GF-D8 (cell line): ENCODE results near the gene SNX27.
"Not testable (repeated sequence)": the region's sequence is repeated elsewhere in the genome, so short reads cannot be mapped to it uniquely, and the experiment has no call there.

ENCODE experiments used
- DNase-seq: peaks from one replicate; lab custom pipeline; 2025; lab: John Stamatoyannopoulos, UW

The SNX27 gene

DNA sequence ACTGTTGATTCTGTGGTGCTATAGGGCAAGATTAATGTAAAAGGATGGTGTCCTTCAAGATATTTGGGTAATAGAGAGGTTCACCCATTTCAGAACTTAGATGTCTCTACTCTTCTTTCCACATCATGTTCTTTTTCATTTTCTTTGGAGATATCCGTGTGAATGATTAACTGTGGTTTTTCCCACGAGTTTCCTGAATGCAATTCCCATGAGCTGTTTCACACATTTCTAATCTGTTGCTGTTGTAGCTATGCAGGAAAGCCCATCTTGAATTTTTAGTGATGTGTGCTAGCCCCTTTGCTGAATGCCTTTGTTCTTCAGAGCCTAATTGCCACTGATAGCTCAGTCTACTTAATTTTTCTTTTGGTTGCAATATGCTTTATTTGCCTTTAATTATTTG is 27.6 kb downstream of the SNX27 start:
- no peak for DNase-seq

- no peak for DNase-seq
Measured at GRCh38 chr1:151641229-151641628, 29.4 kb downstream of the SNX27 start.

GRCh38 chr1:151643085-151643484 is 31.2 kb downstream of the SNX27 start:
- DNase-seq, result not testable (repeated sequence)

- DNase-seq, result no peak
Measured at GRCh38 chr1:151644001-151644400, 32.2 kb downstream of the SNX27 start.

GRCh38 chr1:151653397-151653796 is 41.5 kb downstream of the SNX27 start:
- DNase-seq, result peak; percentile 72

GRCh38 chr1:151655371-151655770 is 43.5 kb downstream of the SNX27 start:
- no peak for DNase-seq

DNA sequence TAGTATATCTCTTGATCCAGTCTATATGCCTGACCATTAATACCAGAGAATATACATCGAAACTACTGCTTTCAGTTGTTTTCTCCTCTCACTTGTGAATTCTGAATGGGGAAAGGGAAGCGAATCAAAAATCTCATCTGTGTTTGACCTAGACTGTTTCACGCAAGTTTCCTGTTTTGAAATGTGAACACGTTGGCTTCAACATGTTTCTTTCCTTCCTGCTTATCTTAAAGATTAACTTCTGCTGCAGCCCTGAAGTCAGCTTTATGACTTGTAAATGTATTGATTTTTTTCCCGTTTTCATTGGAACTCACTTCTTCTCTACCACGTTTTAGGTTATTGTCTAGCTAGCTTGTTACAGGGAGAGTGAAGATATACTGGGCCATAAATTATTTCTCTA is 49.9 kb downstream of the SNX27 start:
- DNase-seq, result peak; percentile 72

DNA sequence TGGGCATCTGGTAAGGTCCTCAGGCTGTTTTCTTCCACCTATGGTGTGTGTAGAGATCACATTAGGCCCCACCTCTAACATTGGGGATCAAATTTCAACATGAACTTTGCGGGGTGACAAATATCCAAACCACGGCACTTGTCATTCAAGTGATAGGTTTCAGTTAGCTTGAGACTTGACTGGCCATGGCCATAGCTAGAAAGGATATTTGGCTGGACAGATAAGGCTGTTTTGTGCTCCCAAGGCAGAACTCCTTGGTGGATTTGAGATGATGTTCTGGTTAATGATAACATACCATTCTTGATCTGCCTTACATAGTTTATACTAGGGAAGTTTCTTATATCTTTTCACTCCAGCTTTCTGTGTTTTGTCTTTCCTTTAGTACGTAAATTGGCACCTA is 56.2 kb downstream of the SNX27 start:
- no peak for DNase-seq

- not testable (repeated sequence) for DNase-seq
Measured at GRCh38 chr1:151670036-151670675, 58.3 kb downstream of the SNX27 start.

DNA sequence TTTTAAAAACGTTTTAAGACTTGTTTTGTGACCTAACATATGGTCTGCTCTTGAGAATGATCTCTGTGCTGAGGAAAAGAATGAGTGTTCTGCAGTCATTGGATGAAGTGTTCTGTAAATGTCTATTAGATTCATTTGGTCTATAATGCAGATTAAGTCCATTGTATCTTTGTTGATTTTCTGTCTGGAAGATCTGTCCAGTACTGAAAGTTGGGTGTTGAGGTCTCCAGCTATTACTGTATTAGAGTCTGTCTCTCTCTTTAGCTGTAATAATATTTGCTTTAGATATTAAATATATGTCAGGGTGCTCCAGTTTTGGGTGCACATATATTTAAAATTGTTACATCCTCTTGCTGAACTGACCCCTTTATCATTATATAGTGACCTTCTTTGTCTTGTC is 61.6 kb downstream of the SNX27 start:
- DNase-seq, result no peak

DNA sequence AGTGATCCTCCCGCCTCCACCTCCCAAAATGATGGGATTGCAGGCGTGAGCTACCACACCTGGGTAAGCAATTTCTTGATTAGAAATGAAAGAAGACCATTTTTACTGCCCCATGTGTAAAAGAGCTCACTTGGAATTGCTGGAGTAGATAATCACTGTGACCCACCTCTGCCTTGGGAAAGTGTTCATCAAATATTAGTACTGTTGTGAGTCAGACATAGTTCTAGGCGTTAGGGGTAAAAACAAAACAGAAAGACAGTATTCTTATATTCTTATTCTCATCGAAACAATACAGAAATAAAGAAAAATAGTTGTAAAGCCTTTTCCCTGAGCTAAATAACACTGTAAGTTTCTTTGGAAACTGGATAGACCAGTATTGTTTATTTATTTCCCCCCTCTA is 68.5 kb downstream of the SNX27 start:
- no peak for DNase-seq

DNA sequence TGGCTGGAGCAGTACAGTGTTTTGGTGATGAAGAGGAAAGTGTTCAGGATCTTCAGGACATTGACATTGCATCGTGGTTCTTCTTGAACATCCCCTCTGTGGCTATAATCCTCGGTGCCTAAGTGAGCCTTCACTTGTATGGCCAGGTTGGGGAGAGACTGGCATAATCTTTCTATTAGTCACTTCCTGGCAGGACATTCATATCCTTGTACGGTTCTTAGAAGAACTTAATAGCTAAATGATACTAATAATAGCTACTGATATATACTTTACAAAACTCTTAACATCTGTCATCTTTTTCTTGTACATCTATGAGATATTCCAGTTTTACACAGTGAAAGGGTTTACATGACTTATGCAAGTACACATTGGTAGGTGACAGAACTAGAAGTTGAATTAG is 69.0 kb downstream of the SNX27 start:
- DNase-seq, result no peak

- no peak for DNase-seq
Measured at GRCh38 chr1:151681923-151682322, 70.1 kb downstream of the SNX27 start.

GRCh38 chr1:151682901-151683300 is 71.1 kb downstream of the SNX27 start:
- DNase-seq, result not testable (repeated sequence)

GRCh38 chr1:151684128-151684527 is 72.3 kb downstream of the SNX27 start:
- no peak for DNase-seq

GRCh38 chr1:151686561-151686960 is 74.7 kb downstream of the SNX27 start:
- no peak for DNase-seq

DNA sequence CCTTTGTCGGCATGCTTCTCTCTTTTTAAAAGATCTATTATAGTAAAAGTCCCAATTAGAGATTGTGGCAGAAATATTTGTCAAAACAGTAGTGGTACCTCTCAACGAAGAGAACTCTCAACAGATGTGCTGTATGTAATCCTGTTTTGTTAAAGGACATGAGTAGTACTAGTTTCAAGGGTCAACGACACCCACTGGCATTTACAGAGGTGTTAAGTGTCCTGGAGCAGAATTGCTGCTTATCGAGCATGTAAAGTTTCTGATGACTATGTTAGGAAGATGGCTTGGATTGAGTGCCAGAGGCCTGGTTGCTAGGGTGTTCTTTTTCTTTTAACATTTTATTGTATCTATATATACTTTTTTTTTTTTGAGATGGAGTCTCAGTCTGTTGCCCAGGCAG is 77.6 kb downstream of the SNX27 start:
- DNase-seq, result no peak

- peak; percentile 25 for DNase-seq
Measured at GRCh38 chr1:151692226-151692625, 80.4 kb downstream of the SNX27 start.

GRCh38 chr1:151693057-151693651 is 81.3 kb downstream of the SNX27 start:
- DNase-seq, result no peak

GRCh38 chr1:151701515-151701914 is 89.7 kb downstream of the SNX27 start:
- no peak for DNase-seq

GRCh38 chr1:151702936-151703335 is 91.1 kb downstream of the SNX27 start:
- no peak for DNase-seq

DNA sequence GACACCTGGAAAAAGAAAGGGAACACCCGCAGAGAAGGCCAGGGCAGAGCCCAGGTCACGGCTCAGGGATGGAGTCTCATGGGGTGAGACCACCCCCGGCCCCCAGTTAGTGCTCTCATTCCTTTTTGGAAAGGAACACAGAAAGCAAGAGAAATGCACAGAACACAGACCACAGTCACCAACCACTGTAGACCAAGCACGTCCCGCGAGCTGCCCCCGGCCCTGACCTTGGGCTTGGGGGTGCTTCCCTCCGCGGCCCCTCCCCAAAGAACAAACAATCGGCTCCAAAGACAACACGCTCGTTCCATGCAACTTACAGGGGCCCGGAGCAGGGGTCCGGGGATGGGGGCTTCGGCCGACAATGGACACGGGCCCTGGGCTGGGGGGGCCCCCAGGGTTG is 92.0 kb downstream of the SNX27 start:
- no peak for DNase-seq

DNA sequence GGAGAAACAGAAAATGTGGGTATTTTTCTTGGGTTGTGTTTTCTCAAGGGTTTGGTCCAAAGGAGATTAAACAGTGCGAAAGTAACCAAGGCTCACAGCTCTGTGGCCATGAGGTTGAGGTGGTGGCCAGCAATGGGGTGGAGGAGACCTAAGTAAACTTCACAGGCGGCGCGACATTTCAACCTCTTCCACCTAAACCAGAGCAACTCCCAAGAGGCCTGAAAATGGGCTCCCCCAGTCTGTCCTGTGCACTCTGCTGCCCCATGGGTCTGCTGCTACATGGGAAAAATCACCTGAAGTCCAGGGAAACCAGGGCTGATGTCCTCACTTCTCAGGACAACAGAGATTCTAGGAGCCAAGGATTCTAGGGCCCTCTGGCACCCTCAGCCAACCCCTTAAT is 92.4 kb downstream of the SNX27 start:
- DNase-seq, result no peak

DNA sequence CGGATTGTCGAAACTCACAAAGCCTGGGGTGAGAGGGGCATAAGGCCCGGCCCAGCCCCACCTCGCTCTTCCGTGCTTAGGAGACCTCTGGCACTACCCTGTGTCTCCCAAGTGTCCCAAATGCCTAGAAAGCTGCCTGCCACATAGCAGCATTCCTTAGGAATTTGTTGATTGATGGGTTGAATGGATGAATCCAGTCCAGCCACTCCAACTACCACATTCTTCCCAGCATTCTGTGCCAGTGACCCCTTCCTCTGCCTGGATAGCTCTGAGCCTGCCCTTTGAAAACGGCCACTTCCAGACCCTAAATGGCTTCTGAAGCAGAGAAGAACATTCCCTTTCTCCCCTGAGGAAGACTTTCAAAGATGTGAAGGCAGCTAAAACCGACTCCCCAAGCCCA is 93.3 kb downstream of the SNX27 start:
- DNase-seq, result no peak
